Stomach (tissue), 4 donors: ENCODE measurements around the gene TENM3.

Source experiments
- POLR2AphosphoS5 ChIP-seq, 3 donors: sonication (generic); formaldehyde crosslinking; IDR thresholded peaks; one replicate each; pipeline ENCODE4 v1.6.1; 2016; ENCODE audit warnings: antibody characterized with exemption in 3 of 3
- TF ChIP-seq, protein P1 (sequence below), 7 experiments: fragments of 450-650 bp in 4 of 7; fragments of 200-600 bp in 3 of 7; sonication (generic) in 3 of 7; IDR thresholded peaks; one replicate each; pipeline ENCODE4 v1.5.1; 2016 to 2019; ENCODE audit warnings: antibody characterized with exemption in 7 of 7, control low read depth in 2 of 7, mild to moderate bottlenecking in 1 of 7

GRCh38 chr4:182434720-182435119, 191.5 kb downstream of the TENM3 start:
- TF ChIP-seq, protein P1, sequence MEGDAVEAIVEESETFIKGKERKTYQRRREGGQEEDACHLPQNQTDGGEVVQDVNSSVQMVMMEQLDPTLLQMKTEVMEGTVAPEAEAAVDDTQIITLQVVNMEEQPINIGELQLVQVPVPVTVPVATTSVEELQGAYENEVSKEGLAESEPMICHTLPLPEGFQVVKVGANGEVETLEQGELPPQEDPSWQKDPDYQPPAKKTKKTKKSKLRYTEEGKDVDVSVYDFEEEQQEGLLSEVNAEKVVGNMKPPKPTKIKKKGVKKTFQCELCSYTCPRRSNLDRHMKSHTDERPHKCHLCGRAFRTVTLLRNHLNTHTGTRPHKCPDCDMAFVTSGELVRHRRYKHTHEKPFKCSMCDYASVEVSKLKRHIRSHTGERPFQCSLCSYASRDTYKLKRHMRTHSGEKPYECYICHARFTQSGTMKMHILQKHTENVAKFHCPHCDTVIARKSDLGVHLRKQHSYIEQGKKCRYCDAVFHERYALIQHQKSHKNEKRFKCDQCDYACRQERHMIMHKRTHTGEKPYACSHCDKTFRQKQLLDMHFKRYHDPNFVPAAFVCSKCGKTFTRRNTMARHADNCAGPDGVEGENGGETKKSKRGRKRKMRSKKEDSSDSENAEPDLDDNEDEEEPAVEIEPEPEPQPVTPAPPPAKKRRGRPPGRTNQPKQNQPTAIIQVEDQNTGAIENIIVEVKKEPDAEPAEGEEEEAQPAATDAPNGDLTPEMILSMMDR (IDR thresholded peaks at IDR 0.05), result no peak
- TF ChIP-seq POLR2AphosphoS5 (IDR thresholded peaks at IDR 0.05), result no peak
